GM18867 (cell line): ENCODE results near the gene CDK6.

ENCODE experiments used
- ATAC-seq: cut with Tn5 transposase; IDR thresholded peaks from one replicate; pipeline ENCODE4 v1.9.1; 2021; ENCODE audit warnings: mild to moderate bottlenecking, moderate library complexity; ENCODE audit not compliant: unreplicated experiment

CDK6 gene

GRCh38 chr7:92714767-92715166 is 121.6 kb downstream of the CDK6 start:
- ATAC-seq: no peak

GRCh38 chr7:92714280-92714679 is 122.1 kb downstream of the CDK6 start:
- ATAC-seq: no peak

- no peak for ATAC-seq
Measured at GRCh38 chr7:92709912-92710311, 126.5 kb downstream of the CDK6 start.

GRCh38 chr7:92709150-92709549 is 127.2 kb downstream of the CDK6 start:
- ATAC-seq: no peak

- no peak for ATAC-seq
Measured at GRCh38 chr7:92708111-92709042, 128.0 kb downstream of the CDK6 start.

GRCh38 chr7:92707435-92707834 is 128.9 kb downstream of the CDK6 start:
- ATAC-seq: no peak

GRCh38 chr7:92706563-92706962 is 129.8 kb downstream of the CDK6 start:
- no peak for ATAC-seq

GRCh38 chr7:92705831-92706230 is 130.5 kb downstream of the CDK6 start:
- ATAC-seq: no peak

- no peak for ATAC-seq
Measured at GRCh38 chr7:92704858-92705257, 131.5 kb downstream of the CDK6 start.

GRCh38 chr7:92702535-92702934 is 133.8 kb downstream of the CDK6 start:
- no peak for ATAC-seq

GRCh38 chr7:92699966-92700514 is 136.3 kb downstream of the CDK6 start:
- no peak for ATAC-seq

- ATAC-seq: no peak
Measured at GRCh38 chr7:92699560-92699959, 136.8 kb downstream of the CDK6 start.

GRCh38 chr7:92698237-92698841 is 138.0 kb downstream of the CDK6 start:
- no peak for ATAC-seq

GRCh38 chr7:92697414-92697813 is 139.0 kb downstream of the CDK6 start:
- no peak for ATAC-seq

- ATAC-seq: no peak
Measured at GRCh38 chr7:92697012-92697411, 139.4 kb downstream of the CDK6 start.

- ATAC-seq: no peak
Measured at GRCh38 chr7:92696584-92696983, 139.8 kb downstream of the CDK6 start.

GRCh38 chr7:92695308-92696261 is 140.8 kb downstream of the CDK6 start:
- no peak for ATAC-seq

GRCh38 chr7:92694211-92694610 is 142.2 kb downstream of the CDK6 start:
- no peak for ATAC-seq

- ATAC-seq: no peak
Measured at GRCh38 chr7:92693519-92693918, 142.9 kb downstream of the CDK6 start.

GRCh38 chr7:92691578-92691977 is 144.8 kb downstream of the CDK6 start:
- peak; percentile 81 for ATAC-seq
